ENCODE measurements around the gene C11orf65.
"Not testable (repeated sequence)": the region's sequence is repeated elsewhere in the genome, so short reads cannot be mapped to it uniquely, and the experiment has no call there.

C11orf65 gene

GRCh38 chr11:108468478-108468864 lies 1.1 kb upstream of the C11orf65 start:
- DNase-seq = peak; percentile 69

- no peak for DNase-seq
Observed at GRCh38 chr11:108466405-108466804, 924 bp downstream of the C11orf65 start.

GRCh38 chr11:108453207-108453835 lies 14.0 kb downstream of the C11orf65 start:
- no peak for DNase-seq

- not testable (repeated sequence) for DNase-seq
Observed at GRCh38 chr11:108441445-108441844, 25.9 kb downstream of the C11orf65 start.

GRCh38 chr11:108436594-108436993 lies 30.7 kb downstream of the C11orf65 start:
- no peak for DNase-seq

GRCh38 chr11:108435066-108435465 lies 32.3 kb downstream of the C11orf65 start:
- no peak for DNase-seq

- no peak for DNase-seq
Observed at GRCh38 chr11:108432783-108433182, 34.5 kb downstream of the C11orf65 start.

- no peak for DNase-seq
Observed at GRCh38 chr11:108431997-108432396, 35.3 kb downstream of the C11orf65 start.

- no peak for DNase-seq
Observed at GRCh38 chr11:108431370-108431769, 36.0 kb downstream of the C11orf65 start.

GRCh38 chr11:108417551-108417950 lies 49.8 kb downstream of the C11orf65 start:
- peak; percentile 1 for DNase-seq

GRCh38 chr11:108414958-108415357 lies 52.4 kb downstream of the C11orf65 start:
- DNase-seq = no peak

GRCh38 chr11:108405706-108406105 lies 61.6 kb downstream of the C11orf65 start:
- no peak for DNase-seq

GRCh38 chr11:108403052-108403451 lies 64.3 kb downstream of the C11orf65 start:
- no peak for DNase-seq

- no peak for DNase-seq
Observed at GRCh38 chr11:108402241-108402640, 65.1 kb downstream of the C11orf65 start.

GRCh38 chr11:108398439-108398838 lies 68.9 kb downstream of the C11orf65 start:
- DNase-seq = no peak

GRCh38 chr11:108396672-108397071 lies 70.7 kb downstream of the C11orf65 start:
- not testable (repeated sequence) for DNase-seq

- DNase-seq = no peak
Observed at GRCh38 chr11:108394744-108395284, 72.5 kb downstream of the C11orf65 start.

- DNase-seq = no peak
Observed at GRCh38 chr11:108393046-108393445, 74.3 kb downstream of the C11orf65 start.

GRCh38 chr11:108392353-108392752 lies 75.0 kb downstream of the C11orf65 start:
- DNase-seq = no peak

GRCh38 chr11:108388576-108388975 lies 78.8 kb downstream of the C11orf65 start:
- no peak for DNase-seq

GRCh38 chr11:108373505-108373904 lies 93.8 kb downstream of the C11orf65 start:
- DNase-seq = not testable (repeated sequence)

- DNase-seq = no peak
Observed at GRCh38 chr11:108370990-108371389, 96.3 kb downstream of the C11orf65 start.

- no peak for DNase-seq
Observed at GRCh38 chr11:108370315-108370714, 97.0 kb downstream of the C11orf65 start.

- DNase-seq = peak; percentile 16
Observed at GRCh38 chr11:108369064-108369463, 98.3 kb downstream of the C11orf65 start.

- no peak for DNase-seq
Observed at GRCh38 chr11:108368134-108368533, 99.2 kb downstream of the C11orf65 start.

All from MV-4-11 (cell line).